Esophagus muscularis mucosa (tissue), 4 donors: ENCODE results near the gene CD82.

ENCODE experiments used
- EP300 ChIP-seq: sonication (generic); formaldehyde crosslinking; IDR thresholded peaks from one replicate; pipeline ENCODE4 v1.6.1; 2017; ENCODE audit warnings: antibody characterized with exemption
- POLR2AphosphoS5 ChIP-seq, 2 donors: sonication (generic); formaldehyde crosslinking; IDR thresholded peaks; one replicate each; pipeline ENCODE4 v1.6.1; 2017; ENCODE audit warnings: antibody characterized with exemption in 2 of 2
- TF ChIP-seq, protein P1 (sequence below), 3 experiments: fragments of 200-600 bp in 2 of 3; fragments of 450-650 bp in 1 of 3; sonication (generic) in 2 of 3; IDR thresholded peaks; one replicate each; pipeline ENCODE4 v1.5.1; 2017 to 2019; ENCODE audit warnings: antibody characterized with exemption in 3 of 3, mild to moderate bottlenecking in 2 of 3, moderate library complexity in 1 of 3

DNA sequence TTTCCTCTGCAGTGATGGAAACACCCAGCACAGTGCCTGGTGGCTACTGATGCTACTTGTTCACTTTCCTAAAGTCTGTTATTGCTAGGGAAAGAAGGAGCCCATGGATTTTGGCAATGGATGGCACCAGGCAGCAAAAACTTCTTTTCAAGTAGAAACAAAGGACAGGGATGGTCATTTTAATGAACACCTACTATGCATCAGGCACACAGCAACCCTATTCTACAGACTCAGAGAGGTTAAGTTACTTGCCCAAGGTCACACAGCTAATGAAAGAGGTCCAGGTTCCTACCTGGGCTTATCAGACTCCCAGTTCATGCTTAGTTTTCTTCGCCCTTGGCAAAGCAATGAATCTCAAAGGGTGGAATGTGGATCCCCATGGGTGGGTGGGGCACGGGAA, 36.9 kb upstream of the CD82 start:
- TF ChIP-seq, protein P1, sequence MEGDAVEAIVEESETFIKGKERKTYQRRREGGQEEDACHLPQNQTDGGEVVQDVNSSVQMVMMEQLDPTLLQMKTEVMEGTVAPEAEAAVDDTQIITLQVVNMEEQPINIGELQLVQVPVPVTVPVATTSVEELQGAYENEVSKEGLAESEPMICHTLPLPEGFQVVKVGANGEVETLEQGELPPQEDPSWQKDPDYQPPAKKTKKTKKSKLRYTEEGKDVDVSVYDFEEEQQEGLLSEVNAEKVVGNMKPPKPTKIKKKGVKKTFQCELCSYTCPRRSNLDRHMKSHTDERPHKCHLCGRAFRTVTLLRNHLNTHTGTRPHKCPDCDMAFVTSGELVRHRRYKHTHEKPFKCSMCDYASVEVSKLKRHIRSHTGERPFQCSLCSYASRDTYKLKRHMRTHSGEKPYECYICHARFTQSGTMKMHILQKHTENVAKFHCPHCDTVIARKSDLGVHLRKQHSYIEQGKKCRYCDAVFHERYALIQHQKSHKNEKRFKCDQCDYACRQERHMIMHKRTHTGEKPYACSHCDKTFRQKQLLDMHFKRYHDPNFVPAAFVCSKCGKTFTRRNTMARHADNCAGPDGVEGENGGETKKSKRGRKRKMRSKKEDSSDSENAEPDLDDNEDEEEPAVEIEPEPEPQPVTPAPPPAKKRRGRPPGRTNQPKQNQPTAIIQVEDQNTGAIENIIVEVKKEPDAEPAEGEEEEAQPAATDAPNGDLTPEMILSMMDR (IDR thresholded peaks at IDR 0.05): no peak
- no peak for TF ChIP-seq POLR2AphosphoS5 (IDR thresholded peaks at IDR 0.05)
- no peak for TF ChIP-seq EP300
